GM21528 (cell line): ENCODE results near the gene TMEM200C.

ENCODE experiments used
- ATAC-seq: cut with Tn5 transposase; IDR thresholded peaks from one replicate; pipeline ENCODE4 v1.9.1; 2021; ENCODE audit warnings: mild to moderate bottlenecking, moderate library complexity; ENCODE audit not compliant: unreplicated experiment, low FRiP score

Gene TMEM200C

GRCh38 chr18:5895299-5895875 lies at the start of gene TMEM200C:
Gene TMEM200C (minus strand): TSS chr18:5895522. CDS start chr18:5892063, 3,459 bp downstream.
- no peak for ATAC-seq

GRCh38 chr18:5944448-5944847 lies 49.1 kb upstream of the TMEM200C start:
- ATAC-seq: no peak

- ATAC-seq: no peak
These were observed 48.2 kb upstream of the TMEM200C start for GRCh38 chr18:5943514-5943913.

GRCh38 chr18:5942591-5942990 lies 47.3 kb upstream of the TMEM200C start:
- ATAC-seq: no peak

GRCh38 chr18:5941890-5942289 lies 46.6 kb upstream of the TMEM200C start:
- no peak for ATAC-seq

GRCh38 chr18:5939801-5940667 lies 44.7 kb upstream of the TMEM200C start:
- no peak for ATAC-seq

- ATAC-seq: no peak
These were observed 42.5 kb upstream of the TMEM200C start for GRCh38 chr18:5937795-5938194.

- ATAC-seq: no peak
These were observed 41.8 kb upstream of the TMEM200C start for GRCh38 chr18:5937121-5937520.

- ATAC-seq: no peak
These were observed 35.5 kb upstream of the TMEM200C start for GRCh38 chr18:5930789-5931188.

- no peak for ATAC-seq
These were observed 23.0 kb upstream of the TMEM200C start for GRCh38 chr18:5918205-5918858.

GRCh38 chr18:5914951-5915350 lies 19.6 kb upstream of the TMEM200C start:
- ATAC-seq: no peak

GRCh38 chr18:5914016-5914415 lies 18.7 kb upstream of the TMEM200C start:
- ATAC-seq: no peak

GRCh38 chr18:5912566-5912965 lies 17.2 kb upstream of the TMEM200C start:
- ATAC-seq: no peak

GRCh38 chr18:5909125-5909524 lies 13.8 kb upstream of the TMEM200C start:
- no peak for ATAC-seq

- no peak for ATAC-seq
These were observed 8.1 kb upstream of the TMEM200C start for GRCh38 chr18:5903386-5903785.

- no peak for ATAC-seq
These were observed 4.9 kb upstream of the TMEM200C start for GRCh38 chr18:5900262-5900661.

GRCh38 chr18:5899835-5900234 lies 4.5 kb upstream of the TMEM200C start:
- ATAC-seq: no peak

- ATAC-seq: no peak
These were observed 786 bp upstream of the TMEM200C start for GRCh38 chr18:5895876-5896740.

- ATAC-seq: no peak
These were observed 567 bp downstream of the TMEM200C start for GRCh38 chr18:5894611-5895298.
